Astrocyte of the spinal cord (primary cell): ENCODE results near the gene TMEM245.
A peak's percentile ranks its signal among the peaks of the same experiment; 100 is the strongest.

Source experiments
- DNase-seq: peaks from one replicate; pipeline ENCODE4 v3.0.0; 2011; ENCODE audit warnings: low read depth, low spot score
- H3K4me3 ChIP-seq: 2 replicates; pipeline ENCODE4 v1.5.1; 2011; ENCODE audit warnings: low read depth, mild to moderate bottlenecking, low read length, moderate library complexity
- in situ Hi-C: cut with HindIII; loops from 2 replicates; pipeline ENCODE4 v1.10.0; 2017; ENCODE audit warnings: low sequenced_read_pairs
- TF ChIP-seq, protein P1 (sequence below): IDR thresholded peaks from 2 replicates; pipeline ENCODE4 v1.5.1; 2012; ENCODE audit warnings: low read depth, mild to moderate bottlenecking, low read length, inconsistent platforms

The TMEM245 gene

GRCh38 chr9:109037946-109038715, 81.6 kb downstream of the TMEM245 start:
- TF ChIP-seq, protein P1, sequence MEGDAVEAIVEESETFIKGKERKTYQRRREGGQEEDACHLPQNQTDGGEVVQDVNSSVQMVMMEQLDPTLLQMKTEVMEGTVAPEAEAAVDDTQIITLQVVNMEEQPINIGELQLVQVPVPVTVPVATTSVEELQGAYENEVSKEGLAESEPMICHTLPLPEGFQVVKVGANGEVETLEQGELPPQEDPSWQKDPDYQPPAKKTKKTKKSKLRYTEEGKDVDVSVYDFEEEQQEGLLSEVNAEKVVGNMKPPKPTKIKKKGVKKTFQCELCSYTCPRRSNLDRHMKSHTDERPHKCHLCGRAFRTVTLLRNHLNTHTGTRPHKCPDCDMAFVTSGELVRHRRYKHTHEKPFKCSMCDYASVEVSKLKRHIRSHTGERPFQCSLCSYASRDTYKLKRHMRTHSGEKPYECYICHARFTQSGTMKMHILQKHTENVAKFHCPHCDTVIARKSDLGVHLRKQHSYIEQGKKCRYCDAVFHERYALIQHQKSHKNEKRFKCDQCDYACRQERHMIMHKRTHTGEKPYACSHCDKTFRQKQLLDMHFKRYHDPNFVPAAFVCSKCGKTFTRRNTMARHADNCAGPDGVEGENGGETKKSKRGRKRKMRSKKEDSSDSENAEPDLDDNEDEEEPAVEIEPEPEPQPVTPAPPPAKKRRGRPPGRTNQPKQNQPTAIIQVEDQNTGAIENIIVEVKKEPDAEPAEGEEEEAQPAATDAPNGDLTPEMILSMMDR = no peak
- H3K4me3 ChIP-seq = no peak overlapping the region
- DNase-seq = no peak
- in situ Hi-C loops = no loop called here

DNA sequence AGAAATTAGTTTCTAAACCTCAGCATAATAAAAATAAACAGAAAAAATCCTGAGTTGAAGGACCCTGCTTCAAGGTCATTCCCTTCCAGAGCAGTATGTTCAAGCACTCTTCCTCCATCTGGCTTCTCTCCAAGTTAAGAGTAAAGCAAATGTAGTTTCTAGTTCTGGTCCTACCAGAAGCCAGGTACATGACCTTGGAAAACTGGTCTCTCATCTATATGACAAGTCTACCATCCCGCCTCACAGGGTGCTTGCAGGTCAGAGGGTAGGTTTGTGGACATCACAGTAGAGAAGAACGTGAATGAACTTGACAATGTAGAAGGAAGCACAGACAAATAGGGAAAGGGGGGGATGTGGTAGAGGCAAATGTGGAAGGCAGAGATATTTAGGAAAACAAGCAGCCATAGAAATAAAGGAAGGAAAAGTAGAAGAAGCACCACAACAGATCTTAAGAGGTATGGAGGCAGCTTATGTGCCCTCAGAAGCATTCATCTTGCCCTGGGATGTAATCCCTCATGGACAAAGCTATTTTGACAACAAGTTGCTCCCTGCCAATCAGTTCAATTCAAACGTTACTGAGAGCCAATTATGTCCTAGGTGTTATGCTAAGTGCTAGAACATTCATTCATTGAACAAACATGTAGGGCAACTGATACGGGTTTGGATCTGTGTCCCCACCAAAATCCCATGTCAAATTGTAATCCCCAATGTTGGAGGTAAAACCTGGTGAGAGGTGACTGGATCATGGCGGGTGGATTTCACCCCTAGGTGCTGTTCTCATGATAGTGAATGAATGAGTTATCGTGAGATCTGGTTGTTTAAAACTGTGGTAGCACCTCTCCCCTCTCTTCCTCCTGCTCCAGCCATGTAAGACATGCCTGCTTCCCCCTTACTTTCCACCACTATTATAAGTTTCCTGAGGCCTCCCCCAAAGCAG, 82.7 kb downstream of the TMEM245 start:
- DNase-seq = no peak
- TF ChIP-seq, protein P1 = no peak
- H3K4me3 ChIP-seq = no peak overlapping the region
- in situ Hi-C loops = no loop called here

GRCh38 chr9:109035684-109036423, 83.9 kb downstream of the TMEM245 start:
- DNase-seq = peak; percentile 92
- TF ChIP-seq, protein P1 = no peak
- no peak overlapping the region for H3K4me3 ChIP-seq
- in situ Hi-C loops = no loop called here

- DNase-seq = no peak
- no peak overlapping the region for H3K4me3 ChIP-seq
- in situ Hi-C loops = no loop called here
- TF ChIP-seq, protein P1 = no peak
Measured at GRCh38 chr9:109033941-109034700, 85.6 kb downstream of the TMEM245 start.

- in situ Hi-C loops = no loop called here
- TF ChIP-seq, protein P1 = no peak
- DNase-seq = no peak
- H3K4me3 ChIP-seq = no peak overlapping the region
Measured at GRCh38 chr9:109031241-109031640, 88.5 kb downstream of the TMEM245 start.
